HepG2 (cell line): Measurements from ENCODE around the gene CLCC1. TPM values are rescaled to one million over a fixed set of nuclear protein-coding genes. Genes with fewer than 3 reads are reported as not detected.

ENCODE experiments used
- CHCHD3 ChIP-seq: sonication (generic); formaldehyde crosslinking; IDR thresholded peaks from 2 replicates; pipeline ENCODE4 v1.8.0; 2022; ENCODE audit warnings: mild to moderate bottlenecking, missing genetic modification reagents, moderate library complexity
- CSRNP1 ChIP-seq: sonication (generic); formaldehyde crosslinking; IDR thresholded peaks from 2 replicates; pipeline ENCODE4 v1.8.1; 2023; ENCODE audit warnings: mild to moderate bottlenecking, missing genetic modification reagents
- ELK4 ChIP-seq: sonication (generic); formaldehyde crosslinking; IDR thresholded peaks from 2 replicates; pipeline ENCODE4 v1.9.0; 2021; ENCODE audit warnings: missing genetic modification reagents, borderline replicate concordance
- GATA4 ChIP-seq: sonication (generic); IDR thresholded peaks from 2 replicates; pipeline ENCODE4 v1.6.1; 2016; ENCODE audit warnings: antibody characterized with exemption, low read depth, borderline replicate concordance
- GATAD1 ChIP-seq: IDR thresholded peaks from 2 replicates; pipeline ENCODE4 v1.6.1; 2016; ENCODE audit warnings: missing genetic modification reagents, missing compliant biosample characterization
- KLF9 ChIP-seq: IDR thresholded peaks from 2 replicates; pipeline ENCODE4 v1.6.1; 2016; ENCODE audit warnings: low read depth
- LCORL ChIP-seq, 2 experiments: fragments of 450-650 bp in 1 of 2; sonication (generic) in 1 of 2; formaldehyde crosslinking in 1 of 2; IDR thresholded peaks; 2 replicates each; pipeline versions ENCODE4 v1.5.0 to v1.6.1; 2017 to 2020; ENCODE audit warnings: antibody characterized with exemption in 1 of 2, missing genetic modification reagents in 1 of 2
- MATR3 ChIP-seq: sonication (generic); formaldehyde crosslinking; IDR thresholded peaks from 2 replicates; pipeline ENCODE4 v1.4.0; 2020; ENCODE audit warnings: missing genetic modification reagents
- PHF5A ChIP-seq: IDR thresholded peaks from one replicate; pipeline ENCODE4 v1.6.1; 2018; ENCODE audit warnings: low read depth, missing genetic modification reagents; ENCODE audit not compliant: unreplicated experiment
- RBM39 ChIP-seq: fragments of 200-400 bp; formaldehyde crosslinking; IDR thresholded peaks from one replicate; pipeline ENCODE4 v1.6.1; 2018; ENCODE audit warnings: antibody characterized with exemption, mild to moderate bottlenecking, low read depth, low read length; ENCODE audit not compliant: poor library complexity, severe bottlenecking
- REPIN1 ChIP-seq: sonication (generic); formaldehyde crosslinking; IDR thresholded peaks from 2 replicates; pipeline ENCODE4 v1.8.0; 2022; ENCODE audit warnings: missing genetic modification reagents, low read depth, mild to moderate bottlenecking, borderline replicate concordance
- SRY ChIP-seq: sonication (generic); formaldehyde crosslinking; IDR thresholded peaks from 2 replicates; pipeline ENCODE4 v1.8.0; 2022; ENCODE audit warnings: mild to moderate bottlenecking, missing genetic modification reagents
- U2AF2 ChIP-seq: fragments of 200-400 bp; formaldehyde crosslinking; IDR thresholded peaks from 2 replicates; pipeline ENCODE4 v1.6.1; 2017; ENCODE audit warnings: low read depth, mild to moderate bottlenecking, low read length
- ZFX ChIP-seq: sonication (generic); formaldehyde crosslinking; IDR thresholded peaks from 2 replicates; pipeline ENCODE4 v1.4.0; 2020; ENCODE audit warnings: mild to moderate bottlenecking, low read depth, missing genetic modification reagents, moderate library complexity
- ZMAT3 ChIP-seq: sonication (generic); formaldehyde crosslinking; conservative IDR thresholded peaks from 2 replicates; pipeline ENCODE4 v1.7.0; 2021; ENCODE audit warnings: missing genetic modification reagents
- ZMYM4 ChIP-seq: sonication (generic); formaldehyde crosslinking; IDR thresholded peaks from 2 replicates; pipeline ENCODE4 v1.8.1; 2023; ENCODE audit warnings: mild to moderate bottlenecking, missing genetic modification reagents
- ZNF232 ChIP-seq: sonication (generic); formaldehyde crosslinking; IDR thresholded peaks from 2 replicates; pipeline ENCODE4 v1.4.0; 2020; ENCODE audit warnings: missing genetic modification reagents, borderline replicate concordance
- ZNF503 ChIP-seq: sonication (generic); formaldehyde crosslinking; IDR thresholded peaks from 2 replicates; pipeline ENCODE4 v1.4.0; 2020; ENCODE audit warnings: missing genetic modification reagents
- ZNF512 ChIP-seq: sonication (generic); formaldehyde crosslinking; IDR thresholded peaks from 2 replicates; pipeline ENCODE4 v1.4.0; 2020; ENCODE audit warnings: mild to moderate bottlenecking, missing genetic modification reagents
- ZNF547 ChIP-seq: sonication (generic); formaldehyde crosslinking; IDR thresholded peaks from 2 replicates; pipeline ENCODE4 v1.5.1; 2020; ENCODE audit warnings: mild to moderate bottlenecking, missing genetic modification reagents
- ZNF569 ChIP-seq: sonication (generic); formaldehyde crosslinking; IDR thresholded peaks from 2 replicates; pipeline ENCODE4 v1.5.0; 2020; ENCODE audit warnings: mild to moderate bottlenecking, missing genetic modification reagents, moderate library complexity, borderline replicate concordance
- ZNF775 ChIP-seq: sonication (generic); formaldehyde crosslinking; IDR thresholded peaks from 2 replicates; pipeline ENCODE4 v1.4.0; 2020; ENCODE audit warnings: missing genetic modification reagents, mild to moderate bottlenecking, moderate library complexity, borderline replicate concordance
- ZNF777 ChIP-seq: sonication (generic); formaldehyde crosslinking; IDR thresholded peaks from 2 replicates; pipeline ENCODE4 v1.4.0; 2020; ENCODE audit warnings: missing genetic modification reagents
- polyA plus RNA-seq, 8 experiments: library from polyadenylated mRNA; depleted of rRNA in 3 of 8; stranded (reverse) in 7 of 8; unstranded in 1 of 8; fragments of >200 nt; fragmentation: Illumina TruSeq in 4 of 8; extraction: Trizol in 4 of 8; gene quantifications; 2 replicates each; pipeline versions ENCODE4 v1.2.1 to v1.2.3, GENCODE V29; 2011 to 2016; ENCODE audit warnings: low read depth in 4 of 8, missing spikeins in 1 of 8, mixed read lengths in 1 of 8; ENCODE audit not compliant: insufficient read depth in 1 of 8
- total RNA-seq, 5 experiments: library from RNA; depleted of rRNA; stranded (reverse); fragments of >200 nt; fragmentation: Illumina TruSeq; extraction: Trizol; gene quantifications; 2 replicates each; pipeline ENCODE4 v1.2.3, GENCODE V29; 2016; ENCODE audit warnings: low read depth in 1 of 5

CLCC1 gene
- total and polyA plus RNA-seq, 2 of the 13 experiments (the other 11 are each of a cell fraction or from before 2014, with no cell fraction given), result 16.0 to 25.8 TPM

GRCh38 chr1:108963052-108963686 is at the start of gene CLCC1 (continued):
- no peak for TF ChIP-seq ELK4 (CRISPR knock-in tag)
- peak; percentile 77 for TF ChIP-seq GATAD1 (CRISPR knock-in tag)
- TF ChIP-seq CHCHD3 (CRISPR knock-in tag), result peak; percentile 77; the same call in 1 of the 2 replicates
- peak; percentile 85 for TF ChIP-seq SRY (CRISPR knock-in tag)
- TF ChIP-seq KLF9 (CRISPR knock-in tag), result no peak
- peak; percentile 84 for TF ChIP-seq RBM39
- peak; percentile 44; the same call in 1 of the 2 replicates for TF ChIP-seq ZNF503 (CRISPR knock-in tag)
- no peak for TF ChIP-seq PHF5A (CRISPR knock-in tag)
- TF ChIP-seq LCORL (IDR thresholded peaks at IDR 0.05), result no peak
- peak; percentile 67; the same call in 1 of the 2 replicates for TF ChIP-seq LCORL (CRISPR knock-in tag; IDR thresholded peaks at IDR 0.05)
- peak; percentile 63; the same call in 1 of the 2 replicates for TF ChIP-seq ZNF777 (CRISPR knock-in tag)
- no peak for TF ChIP-seq MATR3 (CRISPR knock-in tag)
- TF ChIP-seq ZNF569 (CRISPR knock-in tag), result peak; percentile 74; the same call in 1 of the 2 replicates
- no peak for TF ChIP-seq GATA4
- TF ChIP-seq ZMAT3 (CRISPR knock-in tag), result peak; percentile 78
- no peak for TF ChIP-seq ZNF775 (CRISPR knock-in tag)
- TF ChIP-seq ZNF547 (CRISPR knock-in tag), result peak; percentile 79; the same call in 1 of the 2 replicates
- TF ChIP-seq ZNF512 (CRISPR knock-in tag), result no peak
- no peak for TF ChIP-seq U2AF2
- peak; percentile 92 for TF ChIP-seq ZMYM4 (CRISPR knock-in tag)
- TF ChIP-seq REPIN1 (CRISPR knock-in tag), result peak; percentile 82
- peak; percentile 84; the same call in 1 of the 2 replicates for TF ChIP-seq ZNF232 (CRISPR knock-in tag)
- peak; percentile 99 for TF ChIP-seq ZFX (CRISPR knock-in tag)
- TF ChIP-seq CSRNP1 (CRISPR knock-in tag), result peak; percentile 93
